Central memory CD4-positive, alpha-beta T cell (primary cell): ENCODE results near the gene DNAJB4.
"Not testable (repeated sequence)": the region's sequence is repeated elsewhere in the genome, so short reads cannot be mapped to it uniquely, and the experiment has no call there.

ENCODE experiments used
- DNase-seq: peaks from one replicate; pipeline ENCODE4 v3.0.0; 2022

Gene DNAJB4

DNA sequence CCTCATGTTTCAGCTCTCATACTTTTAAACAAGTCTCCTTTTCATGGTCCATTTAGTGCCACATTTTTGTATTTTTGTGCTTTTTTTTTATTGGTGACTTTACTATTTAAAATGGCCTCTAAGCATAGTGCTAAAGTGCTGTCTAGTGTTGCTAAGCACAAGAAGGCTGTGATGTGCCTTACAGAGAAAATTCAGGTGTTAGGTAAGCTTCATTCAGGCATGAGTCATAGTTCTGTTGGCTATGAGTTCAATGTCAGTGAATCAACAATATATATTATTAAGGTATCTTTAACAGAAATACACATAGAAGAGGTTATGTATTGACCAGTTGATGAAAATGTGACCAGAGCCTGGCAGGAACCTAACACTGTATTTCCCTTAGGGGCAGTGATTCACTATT lies 13.1 kb upstream of the DNAJB4 start:
- DNase-seq: no peak

DNA sequence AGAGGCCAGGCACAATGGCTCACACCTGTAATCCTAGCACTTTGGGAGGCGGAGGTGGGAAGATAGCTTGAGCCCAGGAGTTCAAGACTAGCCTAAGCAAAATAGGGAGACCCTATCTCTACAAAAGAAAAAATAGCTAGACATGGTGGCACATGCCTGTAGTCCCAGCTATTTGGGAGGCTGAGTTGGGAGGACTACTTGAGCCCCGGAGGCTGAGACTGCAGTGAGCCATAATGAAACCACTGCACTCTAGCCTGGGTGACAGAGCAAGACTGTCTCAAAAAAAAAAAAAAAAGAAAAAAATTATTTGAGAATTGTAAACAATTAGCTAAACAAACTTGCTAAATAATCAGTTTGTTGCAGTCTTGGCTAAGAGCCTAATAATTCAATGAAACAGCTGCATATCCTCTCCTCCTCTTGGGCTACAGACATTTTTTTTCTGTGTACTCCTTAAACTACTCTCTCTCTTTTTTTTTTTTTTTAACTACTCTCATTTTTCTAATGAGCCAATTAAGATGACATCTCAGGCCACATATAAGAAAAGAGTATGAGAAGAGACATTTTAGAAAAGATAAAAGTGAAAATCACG lies 10.5 kb upstream of the DNAJB4 start:
- DNase-seq: no peak

GRCh38 chr1:77996734-77997133 lies 8.0 kb upstream of the DNAJB4 start:
- no peak for DNase-seq

DNA sequence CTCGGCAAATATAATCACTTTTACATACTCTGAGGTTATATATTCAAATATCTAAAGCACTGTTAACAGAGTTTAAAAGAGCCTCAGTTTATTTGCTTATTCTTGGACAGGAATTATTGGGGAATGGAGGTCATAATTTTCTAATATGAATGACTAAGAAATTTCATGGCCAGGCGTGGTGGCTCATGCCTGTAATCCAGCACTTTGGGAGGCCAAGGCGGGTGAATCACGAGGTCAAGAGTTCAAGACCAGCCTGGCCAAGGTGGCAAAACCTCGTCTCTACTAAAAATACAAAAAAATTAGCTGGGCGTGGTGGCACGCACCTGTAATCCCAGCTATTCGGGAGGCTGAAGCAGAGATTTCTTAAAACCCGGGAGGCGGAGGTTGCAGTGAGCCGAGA lies 4.2 kb upstream of the DNAJB4 start:
- not testable (repeated sequence) for DNase-seq

GRCh38 chr1:78003070-78003746 lies 1.5 kb upstream of the DNAJB4 start:
- no peak for DNase-seq

- DNase-seq: no peak
Measured at GRCh38 chr1:78003882-78004718, 639 bp upstream of the DNAJB4 start.

GRCh38 chr1:78005448-78005722 lies 646 bp downstream of the DNAJB4 start:
- no peak for DNase-seq

DNA sequence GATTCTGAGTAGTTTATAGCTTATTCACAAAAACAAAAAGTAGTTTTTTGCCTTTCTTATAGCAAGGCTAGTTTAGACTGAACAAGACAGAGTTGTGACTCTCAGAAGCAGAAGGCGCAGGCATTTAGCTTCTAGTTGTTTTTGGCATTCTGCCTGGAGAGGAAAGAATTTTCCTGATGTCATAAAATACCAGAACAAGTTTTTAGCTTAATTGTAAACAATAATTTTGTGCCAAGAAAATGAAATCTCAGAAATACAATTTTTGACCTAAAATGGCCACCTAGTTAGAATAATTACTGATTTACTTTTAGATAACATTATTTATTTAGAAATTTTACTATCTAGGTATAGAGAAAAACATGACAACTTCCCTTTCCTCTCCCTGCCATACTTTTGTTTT lies 1.0 kb downstream of the DNAJB4 start:
- peak; percentile 13 for DNase-seq

GRCh38 chr1:78006521-78006920 lies 1.8 kb downstream of the DNAJB4 start:
- DNase-seq: no peak

DNA sequence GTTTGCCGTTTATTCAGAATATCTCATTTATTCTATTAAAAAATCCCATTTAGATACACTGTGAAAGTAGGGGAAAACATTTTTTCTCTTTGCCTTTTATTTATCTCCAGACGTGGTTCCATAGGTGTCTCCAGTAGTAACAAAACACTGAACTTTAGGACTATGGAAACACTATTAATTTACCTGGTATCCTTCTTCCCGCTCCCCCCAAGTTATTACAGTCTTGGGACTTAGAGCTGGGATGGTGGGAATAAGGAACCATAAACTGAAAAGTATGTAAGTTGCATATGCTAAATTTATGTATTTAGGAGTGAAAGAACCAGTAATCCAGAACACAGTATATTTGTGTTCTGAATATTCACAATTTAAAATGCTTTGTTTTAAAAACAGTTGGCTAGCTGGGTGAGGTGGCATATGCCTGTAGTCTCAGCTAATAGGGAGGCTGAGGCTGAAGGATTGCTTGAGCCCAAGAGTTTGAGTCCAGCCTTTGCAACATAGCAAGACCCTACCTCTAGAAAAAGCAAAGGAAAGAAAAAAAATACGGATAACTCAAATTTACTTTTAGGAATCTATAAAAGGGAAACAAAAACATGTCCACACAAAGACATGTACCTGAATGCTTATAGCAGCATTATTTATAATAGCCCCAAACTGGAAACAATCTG lies 3.1 kb downstream of the DNAJB4 start:
- DNase-seq: no peak

- no peak for DNase-seq
Measured at GRCh38 chr1:78009276-78009675, 4.5 kb downstream of the DNAJB4 start.

- DNase-seq: no peak
Measured at GRCh38 chr1:78009836-78010235, 5.1 kb downstream of the DNAJB4 start.

- DNase-seq: no peak
Measured at GRCh38 chr1:78011050-78011449, 6.3 kb downstream of the DNAJB4 start.

- no peak for DNase-seq
Measured at GRCh38 chr1:78015148-78015547, 10.4 kb downstream of the DNAJB4 start.

- DNase-seq: no peak
Measured at GRCh38 chr1:78019024-78019423, 14.3 kb downstream of the DNAJB4 start.

GRCh38 chr1:78021134-78021533 lies 16.4 kb downstream of the DNAJB4 start:
- DNase-seq: not testable (repeated sequence)

DNA sequence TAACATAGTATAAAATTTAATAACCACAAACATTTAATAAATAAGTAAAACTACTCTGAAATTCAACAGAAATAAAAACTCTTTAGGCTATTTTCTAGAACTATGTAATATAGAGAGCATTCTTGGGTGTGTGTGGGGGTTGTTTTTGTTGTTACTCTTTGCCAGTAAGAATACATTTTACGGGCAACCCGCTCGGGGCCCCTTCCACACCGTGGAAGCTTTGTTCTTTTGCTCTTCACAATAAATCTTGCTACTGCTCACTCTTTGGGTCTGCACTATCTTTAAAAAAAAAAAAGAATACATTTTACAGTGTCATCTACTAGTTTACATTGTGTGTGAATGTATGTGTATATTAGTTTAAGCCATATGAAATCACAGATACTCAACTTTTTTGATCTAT lies 25.1 kb downstream of the DNAJB4 start:
- no peak for DNase-seq

- no peak for DNase-seq
Measured at GRCh38 chr1:78032996-78033796, 28.5 kb downstream of the DNAJB4 start.

DNA sequence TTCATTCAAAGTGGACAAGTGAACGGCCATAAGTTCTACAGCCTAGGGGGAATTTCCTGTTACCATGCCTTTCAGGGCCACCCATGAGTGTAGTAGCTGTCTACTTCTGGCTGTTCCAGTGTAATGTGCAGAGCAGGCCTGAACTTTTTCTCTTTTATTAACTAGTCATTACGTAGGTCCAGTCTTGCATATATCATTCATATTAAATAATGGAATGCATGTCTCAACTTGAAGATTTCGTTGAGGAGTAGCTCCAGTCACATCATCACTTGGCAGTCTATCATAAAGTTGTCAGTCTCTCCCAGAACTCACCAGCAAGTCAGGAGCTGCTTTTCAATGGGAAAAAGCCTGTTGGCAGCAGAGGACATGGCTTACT lies 29.0 kb downstream of the DNAJB4 start:
- DNase-seq: no peak

- no peak for DNase-seq
Measured at GRCh38 chr1:78035121-78035520, 30.4 kb downstream of the DNAJB4 start.

DNA sequence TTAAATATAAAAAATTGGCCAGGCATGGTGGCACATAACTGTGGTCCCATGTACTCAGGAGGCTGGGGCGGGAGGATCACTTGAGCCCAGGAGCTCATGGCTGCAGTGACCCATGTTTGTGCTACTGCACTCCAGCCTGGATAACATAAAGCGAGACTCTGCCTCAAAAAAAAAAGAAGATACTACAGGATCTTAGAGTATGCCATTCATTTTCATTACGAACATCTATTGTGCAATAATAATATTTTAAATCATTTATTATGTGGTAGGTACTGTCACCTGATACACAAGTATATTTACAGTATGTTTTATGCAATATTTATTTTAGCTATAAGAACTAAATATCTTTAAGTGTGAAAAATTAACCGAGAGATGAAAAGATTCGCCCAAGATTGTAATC lies 31.7 kb downstream of the DNAJB4 start:
- no peak for DNase-seq

DNA sequence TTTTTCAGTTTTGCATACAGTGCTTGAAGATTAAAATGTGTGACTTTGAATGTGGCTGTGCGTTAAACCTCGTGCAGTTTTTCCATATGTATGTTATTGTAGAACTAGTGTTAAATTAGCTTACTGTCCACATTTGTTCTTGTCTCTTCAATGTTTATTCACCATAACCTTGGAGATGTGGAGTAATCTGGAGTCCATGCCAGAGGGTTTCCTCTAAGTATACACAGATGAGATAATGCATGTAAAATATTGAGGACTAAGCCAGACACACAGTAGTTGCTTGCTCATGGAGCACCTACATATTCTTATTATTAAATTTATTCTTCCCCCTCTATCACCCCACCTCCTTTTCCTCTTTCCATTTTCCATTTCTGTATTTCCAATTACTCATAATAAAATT lies 33.3 kb downstream of the DNAJB4 start:
- DNase-seq: no peak

- DNase-seq: no peak
Measured at GRCh38 chr1:78038491-78038939, 33.8 kb downstream of the DNAJB4 start.
